Natural killer cell treated with Interleukin-12 subunit alpha and Interleukin-12 subunit beta and Interleukin-15 and Interleukin-18, amount 100 ng/mL, for 72 hours (primary cell): ENCODE measurements around the gene TSPAN9. TPM values are rescaled to one million over a fixed set of nuclear protein-coding genes. Genes with fewer than 3 reads are reported as not detected.

Experiments
- ATAC-seq, 2 donors: fragments of 150-1000 bp; cut with Tn5 transposase in 1 of 2; sonication (Bioruptor Pico), chemical (Tn5 transposase) in 1 of 2; 2 replicates each; pipeline ENCODE4 v1.10.0; 2021
- DNase-seq: peaks from one replicate; pipeline ENCODE4 v3.0.0; 2022; ENCODE audit warnings: low spot score
- H3K27ac Mint-ChIP-seq, 2 donors: 1 replicate in 1 of 2; 2 replicates in 1 of 2; pipeline ENCODE4 v1.8.0; 2022; ENCODE audit warnings: mixed read lengths in 2 of 2, mild to moderate bottlenecking in 1 of 2, moderate library complexity in 1 of 2
- H3K27me3 Mint-ChIP-seq, 2 donors: 1 replicate in 1 of 2; 2 replicates in 1 of 2; pipeline ENCODE4 v1.8.0; 2022; ENCODE audit warnings: mixed read lengths in 2 of 2
- H3K36me3 Mint-ChIP-seq: one replicate; pipeline ENCODE4 v1.8.0; 2022; ENCODE audit warnings: mixed read lengths
- H3K4me1 Mint-ChIP-seq, 2 donors: 1 replicate in 1 of 2; 2 replicates in 1 of 2; pipeline ENCODE4 v1.8.0; 2022; ENCODE audit warnings: low read depth in 2 of 2, mixed read lengths in 2 of 2, mild to moderate bottlenecking in 1 of 2
- H3K4me3 Mint-ChIP-seq: one replicate; pipeline ENCODE4 v1.8.0; 2022; ENCODE audit warnings: mixed read lengths
- H3K9me3 Mint-ChIP-seq: 2 replicates; pipeline ENCODE4 v1.8.0; 2022; ENCODE audit warnings: mixed read lengths
- total RNA-seq, 2 donors: library from RNA; stranded (reverse); gene quantifications; one replicate each; pipeline ENCODE4 v1.2.3, GENCODE V29; 2022

The TSPAN9 gene
- total RNA-seq, 2 donors from 2014 or later = 0.10 TPM; not detected in 1

DNA sequence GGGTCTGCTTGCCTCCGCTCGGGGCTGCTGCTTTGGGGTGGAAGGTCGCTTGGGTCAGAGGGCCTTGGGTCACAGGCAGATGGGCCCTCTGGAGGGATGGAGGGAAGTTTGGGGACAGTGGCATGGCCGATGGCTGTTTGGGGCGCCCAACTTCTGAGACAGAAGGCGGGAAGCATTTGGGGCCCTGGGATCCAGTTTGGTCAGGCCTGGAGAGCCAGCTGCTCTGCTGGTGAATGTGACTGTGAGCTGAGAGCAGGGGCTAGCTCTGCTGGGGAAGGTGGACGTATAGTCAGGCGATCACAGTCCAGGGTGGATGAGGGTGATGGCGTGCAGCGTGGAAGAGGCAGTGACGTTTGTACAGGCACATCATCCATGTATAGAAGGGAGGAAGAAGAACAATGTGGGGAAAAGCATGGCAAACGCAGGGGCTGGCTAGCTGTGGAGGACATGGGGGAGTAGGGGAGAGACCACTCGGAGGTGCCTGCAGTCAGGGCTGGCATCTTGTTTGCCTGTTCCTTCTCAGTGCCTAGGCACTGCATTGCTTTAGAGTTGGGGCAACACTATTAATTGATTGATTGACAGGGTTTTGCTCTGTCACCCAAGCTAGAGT, 57.5 kb downstream of the TSPAN9 start:
- DNase-seq (no peak), ATAC-seq (no peak)
- Mint-ChIP-seq H3K4me1 (peaks cover 7 to 11% of the 10 kb centered on the region in 2 donors), H3K27ac (no peak overlapping the region), H3K36me3 (no peaks in the 10 kb centered on the region), H3K9me3 (no peaks in the 10 kb centered on the region), H3K27me3 (peaks cover 23 to 44% of the 10 kb centered on the region in 2 donors), H3K4me3 (no peak overlapping the region)

DNA sequence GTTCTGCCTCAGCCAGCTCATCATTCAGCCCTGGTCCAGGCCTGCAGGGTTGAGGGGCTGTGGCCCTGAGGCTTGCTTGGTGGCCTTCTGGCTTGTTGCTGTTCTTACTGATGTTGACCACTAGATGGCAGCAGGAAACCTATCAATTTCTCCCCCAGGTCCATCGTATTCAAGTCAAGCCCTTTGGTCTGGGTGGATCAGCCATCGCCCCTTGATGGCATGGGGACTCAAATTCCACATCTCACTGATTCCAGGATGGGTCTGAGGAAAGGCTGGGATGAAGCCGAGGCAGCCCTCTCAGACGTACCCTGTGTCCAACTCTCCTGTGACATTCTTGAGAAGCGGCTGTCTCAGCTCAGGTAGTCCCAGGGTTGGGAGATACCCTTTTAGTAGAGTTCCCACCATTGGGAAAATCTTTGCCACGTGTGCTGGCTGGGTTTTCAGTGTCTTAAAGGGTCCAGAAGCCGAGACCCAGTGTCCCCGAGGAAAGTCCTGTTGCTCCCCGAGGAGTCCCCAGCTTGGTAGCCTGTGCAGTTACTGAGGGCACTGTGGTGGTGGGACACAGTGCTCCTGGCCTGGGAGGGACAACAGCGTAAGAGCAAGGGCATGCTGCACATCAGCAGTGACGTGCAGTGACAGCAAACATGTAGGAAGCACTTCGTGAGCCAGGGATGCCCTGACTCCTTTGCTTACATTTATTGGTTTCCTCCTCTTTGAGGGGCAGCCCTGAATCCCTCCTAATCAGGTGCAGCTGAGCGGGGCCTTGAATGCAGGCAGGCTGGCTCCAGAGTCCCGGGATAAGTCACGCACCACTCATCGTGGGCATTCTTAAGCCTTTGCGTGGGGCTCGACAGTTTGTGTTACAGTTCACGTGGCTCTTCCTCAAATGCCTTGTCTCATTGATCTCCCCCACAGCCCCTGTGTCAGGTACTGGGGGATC, 58.6 kb downstream of the TSPAN9 start:
- H3K36me3 Mint-ChIP-seq = no peaks in the 10 kb centered on the region
- ATAC-seq (peak; percentile 53 to 54), DNase-seq (no peak)
- no peak overlapping the region for H3K27ac Mint-ChIP-seq
- no peak overlapping the region for H3K4me3 Mint-ChIP-seq
- peaks cover 29 to 44% of the 10 kb centered on the region in 2 donors for H3K27me3 Mint-ChIP-seq
- peaks cover 0 to 2% of the 10 kb centered on the region in 2 donors for H3K4me1 Mint-ChIP-seq
- no peaks in the 10 kb centered on the region for H3K9me3 Mint-ChIP-seq

DNA sequence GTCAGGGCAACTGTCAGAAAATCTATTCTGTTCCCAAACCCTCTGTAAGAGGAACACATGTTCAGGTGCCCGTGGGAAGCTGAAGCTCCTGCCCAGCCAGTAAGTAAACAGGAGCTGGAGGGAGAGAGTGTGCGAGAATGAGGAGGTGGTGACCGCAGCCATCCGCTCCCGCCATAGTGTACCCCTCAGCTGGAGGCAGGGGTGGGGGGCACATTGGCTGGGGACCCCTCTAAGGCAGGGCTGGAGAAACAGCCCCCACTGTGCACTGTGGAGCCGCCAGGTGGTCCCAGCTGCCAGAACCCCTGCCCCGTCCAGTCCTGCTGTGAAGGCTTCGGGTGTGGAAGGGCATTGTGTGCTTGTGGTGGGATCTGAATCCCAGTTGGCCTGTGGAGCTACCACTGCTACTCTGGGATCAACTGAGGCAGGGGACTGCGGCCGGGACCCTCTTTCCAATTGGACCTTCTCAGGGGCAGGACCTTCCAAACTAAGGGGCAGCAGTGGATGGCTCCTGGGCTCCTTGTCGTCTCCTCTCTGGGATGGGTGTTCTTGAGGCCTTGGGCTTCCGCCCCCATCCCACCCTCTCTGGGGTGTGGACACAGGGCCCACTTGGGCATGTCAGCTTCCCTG, 59.6 kb downstream of the TSPAN9 start:
- H3K36me3 Mint-ChIP-seq = no peaks in the 10 kb centered on the region
- ATAC-seq = no peak
- H3K4me3 Mint-ChIP-seq = no peak overlapping the region
- H3K27me3 Mint-ChIP-seq = peaks cover 25 to 38% of the 10 kb centered on the region in 2 donors
- H3K27ac Mint-ChIP-seq = no peak overlapping the region
- H3K9me3 Mint-ChIP-seq = no peaks in the 10 kb centered on the region
- DNase-seq = no peak
- no peaks in the 10 kb centered on the region for H3K4me1 Mint-ChIP-seq

DNA sequence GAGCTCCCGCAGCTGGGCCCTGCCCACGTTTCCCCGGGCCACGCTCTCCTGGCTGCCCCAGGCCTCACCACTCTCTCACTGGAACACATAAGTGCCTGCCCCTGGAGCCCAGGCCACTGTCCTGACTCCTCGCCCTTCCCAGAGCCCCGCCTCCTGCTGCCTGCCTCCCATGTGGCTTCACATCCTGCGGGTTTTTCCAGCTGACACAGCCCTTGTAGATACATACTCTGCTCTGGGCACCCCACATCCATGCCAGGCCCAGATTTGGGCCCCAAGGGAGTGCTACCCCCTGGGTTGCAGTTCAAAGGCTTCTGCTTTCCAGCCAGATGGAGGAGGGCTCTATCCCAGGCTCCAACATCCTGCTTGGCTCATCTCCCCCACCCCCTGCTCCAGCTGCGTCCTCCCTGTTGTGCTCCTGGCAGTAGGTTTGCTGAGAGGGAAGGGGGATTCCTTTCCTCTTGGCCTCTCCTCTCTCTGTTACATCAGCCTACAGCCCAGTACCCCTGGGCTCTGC, 60.1 kb downstream of the TSPAN9 start:
- no peaks in the 10 kb centered on the region for H3K9me3 Mint-ChIP-seq
- H3K27me3 Mint-ChIP-seq = peaks cover 21 to 34% of the 10 kb centered on the region in 2 donors
- no peaks in the 10 kb centered on the region for H3K4me1 Mint-ChIP-seq
- no peak for DNase-seq
- ATAC-seq = no peak
- H3K36me3 Mint-ChIP-seq = no peaks in the 10 kb centered on the region
- no peak overlapping the region for H3K4me3 Mint-ChIP-seq
- H3K27ac Mint-ChIP-seq = no peak overlapping the region

DNA sequence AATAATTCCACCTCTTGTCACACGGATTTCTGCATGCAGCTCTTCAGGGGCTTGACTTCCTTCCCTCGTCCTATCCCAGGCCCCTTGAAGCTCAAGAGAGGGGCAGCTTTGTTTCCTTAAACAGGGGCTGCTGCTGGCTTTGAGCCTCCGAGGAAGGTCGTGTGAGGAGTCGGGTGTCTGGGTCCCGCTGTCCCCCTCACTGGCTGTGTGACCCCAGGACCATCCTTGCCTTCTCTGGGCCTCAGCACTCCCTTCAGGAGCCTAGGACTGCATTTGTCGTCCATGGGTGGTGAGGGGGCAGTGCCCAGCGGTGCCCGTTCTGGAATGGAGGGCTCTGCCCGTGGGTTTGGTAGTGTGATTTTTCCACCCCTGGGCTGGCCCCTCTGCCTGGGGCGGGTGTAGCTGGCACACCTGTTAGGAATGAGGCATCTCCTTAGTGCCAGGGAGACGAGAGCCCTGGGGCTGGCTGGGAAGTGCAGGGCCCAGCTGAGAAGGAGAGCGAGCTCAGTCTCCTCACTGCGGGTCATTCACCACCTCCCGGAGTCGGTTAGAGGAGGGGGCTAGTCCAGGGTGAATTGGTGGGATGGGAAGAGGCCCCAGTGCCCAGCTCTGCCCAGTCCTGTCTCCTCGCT, 60.8 kb downstream of the TSPAN9 start:
- no peaks in the 10 kb centered on the region for H3K9me3 Mint-ChIP-seq
- no peaks in the 10 kb centered on the region for H3K4me1 Mint-ChIP-seq
- peaks cover 19 to 35% of the 10 kb centered on the region in 2 donors for H3K27me3 Mint-ChIP-seq

DNA sequence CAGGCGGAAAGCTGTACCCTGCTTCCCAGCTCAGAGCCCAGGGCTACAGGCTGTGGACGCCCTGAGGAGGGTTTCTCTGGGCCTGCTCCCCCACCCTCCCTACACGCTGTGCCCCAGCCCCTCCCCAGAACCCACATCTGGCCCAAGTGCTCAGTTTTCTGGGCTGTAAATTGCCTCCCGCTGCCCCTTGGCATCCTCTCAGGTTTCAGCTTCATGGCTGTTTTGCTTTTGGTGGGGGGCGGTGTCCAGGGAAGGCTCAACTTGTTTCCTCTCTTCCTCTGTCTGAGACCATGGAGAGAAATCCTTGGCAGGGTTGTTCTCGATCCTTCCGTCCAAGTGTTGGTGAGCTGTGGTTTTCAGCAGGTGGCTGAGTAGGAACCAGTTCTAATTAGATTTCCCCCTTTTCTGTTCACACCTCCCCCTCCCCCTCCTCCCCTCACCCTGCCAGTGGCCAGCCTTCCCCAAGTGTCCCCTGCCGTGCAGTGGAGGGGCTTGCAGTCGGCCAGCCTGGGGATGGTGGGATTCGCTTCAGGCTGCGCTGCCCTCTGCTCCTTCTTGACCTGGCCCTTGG, 61.8 kb downstream of the TSPAN9 start:
- no peak for DNase-seq
- Mint-ChIP-seq H3K27me3 (peaks cover 21 to 34% of the 10 kb centered on the region in 2 donors), H3K36me3 (no peaks in the 10 kb centered on the region), H3K27ac (no peak overlapping the region), H3K4me1 (no peaks in the 10 kb centered on the region), H3K4me3 (no peak overlapping the region), H3K9me3 (no peaks in the 10 kb centered on the region)
- ATAC-seq = no peak

More for the DNA sequence above, 60.8 kb downstream of the TSPAN9 start:
- no peak overlapping the region for H3K27ac Mint-ChIP-seq
- ATAC-seq (peak in 1 of 2 donors; percentile 4), DNase-seq (no peak)
- H3K4me3 Mint-ChIP-seq = no peak overlapping the region
- no peaks in the 10 kb centered on the region for H3K36me3 Mint-ChIP-seq

DNA sequence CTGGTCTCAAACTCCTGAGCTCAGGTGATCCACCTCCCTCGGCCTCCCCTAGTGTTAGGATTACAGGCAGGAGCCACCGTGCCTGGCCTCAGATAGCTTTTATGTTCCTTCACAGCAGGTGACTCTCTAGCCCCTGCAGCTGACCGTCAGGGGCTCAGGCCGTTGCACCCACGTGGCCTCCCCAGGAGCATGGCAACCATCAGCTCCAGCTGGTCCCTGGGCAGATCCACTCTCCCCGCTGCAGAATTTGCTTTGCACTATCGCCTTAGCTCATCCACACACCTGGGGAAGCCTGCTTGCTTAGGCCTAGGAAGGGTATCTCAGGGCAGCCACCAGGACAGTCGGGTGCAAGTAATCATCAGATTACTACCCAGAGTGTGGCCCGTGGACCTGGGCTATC, 62.6 kb downstream of the TSPAN9 start:
- Mint-ChIP-seq H3K9me3 (no peaks in the 10 kb centered on the region), H3K36me3 (no peaks in the 10 kb centered on the region), H3K4me1 (no peaks in the 10 kb centered on the region), H3K27ac (no peak overlapping the region), H3K4me3 (no peak overlapping the region), H3K27me3 (peaks cover 17 to 27% of the 10 kb centered on the region in 2 donors)
- DNase-seq (no peak), ATAC-seq (no peak)

DNA sequence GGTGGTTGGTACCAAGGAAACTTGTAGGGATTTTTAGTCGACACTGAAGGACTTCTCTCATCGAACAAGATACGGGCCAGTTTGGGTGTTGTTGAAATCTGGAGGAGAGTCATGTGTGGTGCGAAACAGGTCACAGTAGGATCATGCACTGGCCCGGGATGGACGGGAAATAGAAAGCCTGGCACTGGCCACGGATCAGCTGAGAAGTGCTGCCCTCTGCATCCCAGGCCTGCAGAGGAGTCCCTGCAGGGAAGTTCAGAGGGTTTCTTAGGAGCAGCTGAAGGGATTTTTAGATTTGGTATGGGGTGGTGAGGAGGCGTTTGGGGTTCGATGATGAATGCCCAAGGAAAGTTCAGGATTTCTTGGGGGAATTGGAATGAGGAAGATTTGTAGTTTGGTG, 63.1 kb downstream of the TSPAN9 start:
- Mint-ChIP-seq H3K4me3 (no peak overlapping the region), H3K4me1 (no peaks in the 10 kb centered on the region), H3K27me3 (peaks cover 16 to 28% of the 10 kb centered on the region in 2 donors), H3K9me3 (no peaks in the 10 kb centered on the region), H3K27ac (no peak overlapping the region), H3K36me3 (no peaks in the 10 kb centered on the region)
- DNase-seq (no peak), ATAC-seq (no peak)

DNA sequence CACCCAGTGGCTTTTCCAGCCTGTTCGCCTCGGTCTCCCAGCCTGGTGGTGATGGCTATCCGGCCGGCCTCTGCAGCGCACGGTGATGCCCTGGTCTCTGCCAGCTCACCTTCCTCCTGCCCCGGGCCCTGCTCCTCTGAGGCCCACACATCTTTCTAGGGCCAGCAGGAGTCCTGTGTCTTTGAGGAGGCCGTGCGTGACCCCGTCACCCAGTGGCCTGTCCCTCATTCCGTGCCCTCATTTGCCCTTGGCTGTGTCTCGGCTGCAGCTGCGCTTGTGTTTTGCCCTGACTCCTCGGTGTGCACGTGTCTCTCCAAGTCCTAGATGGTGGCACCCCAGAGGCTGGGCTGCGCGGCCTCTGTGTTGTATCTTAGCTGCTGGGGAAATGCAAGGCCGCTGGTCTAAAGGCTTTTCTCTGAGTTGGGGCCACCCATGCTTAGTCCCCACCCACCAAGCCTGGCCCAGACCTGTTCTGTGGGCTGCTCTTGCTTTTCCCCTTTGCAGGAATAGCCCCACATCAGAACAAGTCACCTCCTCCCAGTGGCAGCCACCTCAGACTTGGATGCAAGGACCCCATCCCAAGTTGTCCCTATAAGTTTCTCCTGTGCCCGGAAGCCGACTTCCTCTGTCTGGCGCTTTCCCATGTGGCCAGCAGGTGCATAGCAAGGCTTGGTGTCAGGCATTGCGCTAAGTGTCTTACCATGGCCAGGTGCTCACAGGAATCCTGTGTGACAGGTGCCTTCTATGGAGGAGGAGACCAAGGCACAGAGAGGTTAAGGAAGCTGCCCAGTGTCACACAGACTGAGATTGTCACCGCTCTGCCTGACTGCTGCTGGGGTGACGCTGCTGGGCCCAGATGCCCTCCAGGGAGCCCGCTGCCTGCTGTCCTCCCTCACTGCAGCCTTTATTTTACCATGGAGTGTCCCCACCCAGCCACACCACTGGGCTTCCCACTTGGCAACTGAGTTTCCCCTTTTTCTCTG, 64.5 kb downstream of the TSPAN9 start:
- Mint-ChIP-seq H3K36me3 (no peaks in the 10 kb centered on the region), H3K27ac (no peak overlapping the region), H3K9me3 (no peaks in the 10 kb centered on the region), H3K27me3 (peaks cover 13 to 31% of the 10 kb centered on the region in 2 donors), H3K4me1 (no peaks in the 10 kb centered on the region), H3K4me3 (no peak overlapping the region)
- no peak for DNase-seq
- ATAC-seq = no peak

DNA sequence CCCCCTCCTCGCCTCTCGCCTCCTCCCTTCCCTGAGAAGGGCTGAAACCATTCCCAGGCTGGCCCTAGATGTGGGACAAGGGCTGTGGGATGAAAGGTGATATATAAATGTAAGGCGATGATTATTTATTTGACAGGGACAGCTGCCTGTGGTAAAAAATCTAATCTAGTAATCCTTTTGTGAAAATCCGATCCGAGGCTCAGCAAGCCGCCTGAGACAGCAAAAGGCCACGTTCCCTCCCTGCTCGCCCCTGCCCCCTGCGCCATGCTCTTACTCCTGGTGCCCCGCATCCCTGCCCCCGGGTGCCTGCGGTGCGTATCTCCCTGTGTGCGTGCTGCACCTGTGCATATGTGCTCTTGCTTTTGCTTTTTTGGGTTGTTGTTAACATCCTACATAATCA, 65.2 kb downstream of the TSPAN9 start:
- no peak overlapping the region for H3K4me3 Mint-ChIP-seq
- ATAC-seq (no peak), DNase-seq (no peak)
- H3K9me3 Mint-ChIP-seq = no peaks in the 10 kb centered on the region
- H3K4me1 Mint-ChIP-seq = no peaks in the 10 kb centered on the region
- H3K36me3 Mint-ChIP-seq = no peaks in the 10 kb centered on the region
- H3K27ac Mint-ChIP-seq = no peak overlapping the region
- H3K27me3 Mint-ChIP-seq = peaks cover 13 to 33% of the 10 kb centered on the region in 2 donors

DNA sequence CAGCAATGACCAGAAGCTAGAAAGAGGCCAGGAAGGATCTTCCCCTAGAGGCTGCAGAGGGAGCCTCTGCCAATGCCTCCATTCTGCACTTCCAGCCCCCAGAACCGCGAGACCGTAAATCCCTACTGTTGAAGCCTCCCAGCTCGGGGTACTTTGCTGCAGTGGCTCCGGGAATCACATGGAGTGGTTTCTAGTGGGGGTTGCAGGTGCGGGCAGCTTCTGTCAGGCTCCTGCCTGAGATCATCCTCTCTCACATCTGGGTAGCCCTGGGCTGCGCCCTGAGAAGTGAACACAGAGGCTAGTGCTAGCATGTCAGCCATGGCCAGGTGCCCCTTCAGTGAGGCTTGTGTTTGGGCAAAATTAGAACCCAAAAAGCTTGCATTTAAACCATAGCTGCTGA, 67.3 kb downstream of the TSPAN9 start:
- H3K27ac Mint-ChIP-seq = no peak overlapping the region
- DNase-seq = no peak
- no peak for ATAC-seq
- H3K36me3 Mint-ChIP-seq = no peaks in the 10 kb centered on the region
- no peaks in the 10 kb centered on the region for H3K9me3 Mint-ChIP-seq
- H3K4me3 Mint-ChIP-seq = no peak overlapping the region
- H3K27me3 Mint-ChIP-seq = peaks cover 21 to 40% of the 10 kb centered on the region in 2 donors
- peaks cover 0 to 3% of the 10 kb centered on the region in 2 donors for H3K4me1 Mint-ChIP-seq

DNA sequence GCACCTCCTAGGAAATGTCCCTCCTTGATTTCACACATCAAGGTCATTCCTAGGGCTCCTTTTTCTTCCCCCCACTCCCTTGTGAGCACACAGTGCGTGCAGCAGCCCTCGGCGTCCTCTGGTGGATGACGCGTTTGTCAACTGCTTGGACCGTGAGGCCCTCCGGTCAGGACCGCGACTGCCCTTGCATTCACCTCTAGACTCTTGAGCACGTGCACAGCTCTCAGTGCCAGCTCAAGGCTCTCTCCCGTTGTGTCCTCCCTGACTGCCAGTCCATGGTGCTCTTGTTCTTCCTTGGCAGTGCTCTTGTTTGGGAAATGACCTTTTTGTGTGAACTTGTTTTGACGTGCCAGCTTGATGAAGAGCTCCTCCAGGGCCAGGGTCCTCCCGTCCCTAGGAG, 67.9 kb downstream of the TSPAN9 start:
- H3K27ac Mint-ChIP-seq = no peak overlapping the region
- H3K4me3 Mint-ChIP-seq = no peak overlapping the region
- peaks cover 20 to 38% of the 10 kb centered on the region in 2 donors for H3K27me3 Mint-ChIP-seq
- no peaks in the 10 kb centered on the region for H3K36me3 Mint-ChIP-seq
- no peaks in the 10 kb centered on the region for H3K9me3 Mint-ChIP-seq
- peaks cover 0 to 3% of the 10 kb centered on the region in 2 donors for H3K4me1 Mint-ChIP-seq
- no peak for DNase-seq
- no peak for ATAC-seq
